C4-2B (cell line): ENCODE data around the gene TANGO6.

Experiments used
- H3K27ac ChIP-seq: fragments of 450-650 bp; 2 replicates; pipeline ENCODE4 v1.5.1; 2017
- CTCF ChIP-seq: fragments of 450-650 bp; conservative IDR thresholded peaks from 2 replicates; pipeline ENCODE4 v1.5.1; 2017; ENCODE audit warnings: mild to moderate bottlenecking
- ZFX ChIP-seq: fragments of 450-650 bp; IDR thresholded peaks from 2 replicates; pipeline ENCODE4 v1.6.1; 2017

Gene TANGO6

GRCh38 chr16:68866933-68867332 lies 23.6 kb downstream of the TANGO6 start:
- TF ChIP-seq ZFX (no peak), CTCF (no peak)
- H3K27ac ChIP-seq: no peak overlapping the region

GRCh38 chr16:68869492-68870088 lies 26.3 kb downstream of the TANGO6 start:
- H3K27ac ChIP-seq: no peak overlapping the region
- TF ChIP-seq ZFX (no peak), CTCF (no peak)

GRCh38 chr16:68873635-68874471 lies 30.5 kb downstream of the TANGO6 start:
- TF ChIP-seq ZFX (no peak), CTCF (no peak)
- no peak overlapping the region for H3K27ac ChIP-seq

- H3K27ac ChIP-seq: no peak overlapping the region
- TF ChIP-seq CTCF (no peak), ZFX (no peak)
Measured at GRCh38 chr16:68875871-68876270, 32.5 kb downstream of the TANGO6 start.

GRCh38 chr16:68883685-68884084 lies 40.4 kb downstream of the TANGO6 start:
- TF ChIP-seq CTCF: no peak
- no peak overlapping the region for H3K27ac ChIP-seq

- TF ChIP-seq ZFX (no peak), CTCF (no peak)
- no peak overlapping the region for H3K27ac ChIP-seq
Measured at GRCh38 chr16:68884401-68884800, 41.1 kb downstream of the TANGO6 start.

- H3K27ac ChIP-seq: no peak overlapping the region
- TF ChIP-seq CTCF: no peak
- no peak for TF ChIP-seq ZFX
Measured at GRCh38 chr16:68884861-68885720, 41.8 kb downstream of the TANGO6 start.
